ENCODE results near the gene FBXL7.

The FBXL7 gene

DNA sequence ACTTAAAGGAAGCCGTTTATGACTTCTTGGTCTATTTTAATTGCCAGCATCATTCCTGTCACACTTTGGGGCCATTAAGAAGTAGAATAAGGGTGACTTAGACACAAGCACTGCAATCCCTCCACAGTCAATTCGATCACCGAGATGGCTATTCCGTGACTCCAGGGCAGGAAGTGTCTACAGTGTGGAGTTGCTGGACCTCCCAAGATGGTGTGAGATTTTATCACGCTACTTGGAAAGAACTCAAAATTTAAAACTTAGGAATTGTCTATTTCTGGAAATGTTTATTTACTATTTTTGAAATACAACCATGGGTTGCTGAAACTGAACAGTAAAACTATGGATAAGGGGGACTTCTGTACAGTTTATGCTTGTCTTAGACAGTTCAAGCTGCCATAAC is 6.2 kb downstream of the FBXL7 start:
- DNase-seq = no peak

DNA sequence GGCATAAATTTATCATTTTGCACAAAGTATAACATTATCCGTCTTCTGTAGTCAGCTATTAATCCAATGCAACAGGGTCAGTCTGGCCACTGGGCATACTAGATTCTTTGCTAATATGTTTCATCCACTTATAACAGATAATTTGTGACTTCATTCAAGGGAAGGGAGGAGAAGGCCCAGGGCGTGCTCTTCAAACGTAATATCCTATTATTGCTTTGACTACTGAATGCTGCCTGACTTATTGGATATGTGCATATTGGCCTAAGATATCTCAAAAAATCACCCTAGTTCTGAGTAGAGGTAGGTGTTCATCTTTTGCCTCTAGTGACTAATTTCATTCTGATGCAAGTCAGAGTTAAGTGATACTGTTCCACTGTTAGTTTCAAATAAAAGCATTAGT is 6.9 kb downstream of the FBXL7 start:
- no peak for DNase-seq

DNA sequence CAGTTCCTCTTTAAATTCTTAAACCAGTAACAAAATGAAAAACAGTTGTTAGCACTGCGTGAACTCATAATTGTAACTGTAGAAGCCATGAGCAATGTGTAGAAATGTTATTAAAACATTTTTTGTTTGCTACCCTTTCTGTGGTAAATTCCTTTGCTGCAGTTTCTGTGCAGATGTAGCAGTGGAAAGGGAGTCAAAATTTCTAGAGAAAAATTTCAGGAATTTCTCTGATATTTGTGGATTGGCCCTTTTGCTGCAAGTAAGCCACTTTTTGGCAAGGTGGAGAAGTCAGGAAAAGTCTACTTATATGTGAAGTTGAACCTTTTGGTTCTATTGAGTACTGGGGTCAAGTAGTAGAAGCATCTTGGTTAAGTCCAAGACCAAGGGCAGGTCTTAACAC is 10.1 kb downstream of the FBXL7 start:
- no peak for DNase-seq

DNA sequence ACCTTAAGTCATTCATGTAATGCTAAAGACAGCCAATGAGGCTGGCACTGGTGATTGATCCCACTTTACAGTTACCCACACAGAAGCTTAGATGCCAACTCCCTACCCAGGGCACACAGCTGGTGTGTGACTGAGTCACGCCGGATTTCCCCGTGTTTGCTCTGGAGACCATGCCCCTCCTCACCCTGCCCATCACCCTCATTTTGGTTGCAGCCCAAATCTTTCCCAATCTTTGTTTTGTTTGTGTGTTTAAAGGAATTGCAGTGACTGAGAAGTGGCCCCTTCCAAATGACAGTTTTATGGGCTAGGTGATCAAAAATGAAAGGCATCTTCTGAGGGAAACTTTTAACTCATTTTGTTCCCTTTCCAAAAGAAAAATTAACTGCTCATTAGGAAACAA is 10.9 kb downstream of the FBXL7 start:
- no peak for DNase-seq

DNA sequence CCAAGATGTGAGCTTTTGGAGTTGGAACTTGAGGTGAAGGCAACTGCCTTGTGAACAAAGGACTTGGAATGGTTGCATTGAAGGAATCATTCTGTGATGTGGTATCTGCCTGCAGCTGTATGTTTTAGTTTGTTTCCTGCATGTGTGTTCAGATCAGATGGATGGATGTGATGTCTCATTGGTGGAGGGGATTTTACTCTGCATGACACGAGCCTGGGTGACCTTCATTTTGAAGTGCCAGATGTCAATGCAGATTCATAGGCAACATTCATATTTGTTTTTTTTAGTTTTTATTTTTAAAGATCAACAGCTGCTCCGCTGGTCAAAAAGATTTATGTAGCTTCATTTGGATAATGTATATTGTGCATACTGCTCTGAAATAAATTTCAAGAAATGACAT is 13.5 kb downstream of the FBXL7 start:
- DNase-seq = no peak

DNA sequence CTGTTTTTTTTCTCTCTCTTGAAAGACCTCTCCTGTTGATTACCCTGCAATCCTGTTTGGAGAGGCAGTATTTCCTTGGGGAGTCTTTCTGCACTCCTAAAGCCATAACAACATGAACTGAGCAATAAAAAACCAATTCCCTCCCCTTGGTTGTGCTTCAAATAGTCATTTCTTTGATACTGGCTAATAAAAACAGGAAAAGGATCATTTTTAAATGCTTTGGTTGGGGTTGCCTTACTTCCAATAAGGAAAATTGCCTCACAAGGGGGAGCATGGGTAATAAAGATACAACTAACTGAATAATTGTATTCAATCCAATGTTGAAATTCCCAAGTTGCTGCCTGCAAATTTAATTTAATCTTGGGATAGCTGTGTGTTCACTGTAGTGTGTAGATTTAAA is 13.9 kb downstream of the FBXL7 start:
- DNase-seq = no peak

DNA sequence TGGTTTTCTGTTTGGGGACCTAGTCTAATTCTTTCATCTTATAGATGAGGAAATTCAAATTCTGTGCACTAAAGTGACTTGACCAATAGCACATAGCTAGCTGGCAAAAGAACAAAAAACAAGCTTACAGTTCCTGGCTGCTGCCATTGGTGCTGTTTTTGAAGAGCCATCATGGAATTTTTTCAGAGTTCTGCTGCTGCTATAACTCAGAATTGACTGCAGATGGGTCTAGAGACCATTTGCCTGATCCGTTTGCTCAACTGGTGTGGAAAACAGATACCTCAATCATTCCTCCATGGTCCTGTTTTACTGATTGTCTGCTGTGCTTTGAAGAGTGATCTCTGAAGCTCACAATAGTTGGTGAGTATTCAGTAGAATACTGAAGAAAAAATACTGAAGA is 15.2 kb downstream of the FBXL7 start:
- DNase-seq = no peak

DNA sequence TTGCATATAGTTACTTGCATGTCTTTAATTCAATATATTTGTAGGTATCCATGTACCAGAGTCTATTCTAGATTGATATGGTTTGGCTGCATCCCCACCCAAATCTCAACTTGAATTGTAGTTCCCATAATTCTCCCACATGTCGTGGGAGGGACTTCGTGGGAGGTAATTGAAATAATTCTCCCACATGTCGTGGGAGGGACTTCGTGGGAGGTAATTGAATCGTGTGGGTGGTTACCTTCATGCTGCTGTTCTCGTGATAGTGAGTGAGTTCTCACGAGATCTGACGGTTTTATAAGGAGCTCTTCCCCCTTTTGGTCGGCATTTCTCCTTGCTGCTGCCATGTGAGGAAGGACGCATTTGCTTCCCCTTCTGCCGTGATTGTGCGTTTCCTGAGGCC is 16.5 kb downstream of the FBXL7 start:
- DNase-seq = no peak

DNA sequence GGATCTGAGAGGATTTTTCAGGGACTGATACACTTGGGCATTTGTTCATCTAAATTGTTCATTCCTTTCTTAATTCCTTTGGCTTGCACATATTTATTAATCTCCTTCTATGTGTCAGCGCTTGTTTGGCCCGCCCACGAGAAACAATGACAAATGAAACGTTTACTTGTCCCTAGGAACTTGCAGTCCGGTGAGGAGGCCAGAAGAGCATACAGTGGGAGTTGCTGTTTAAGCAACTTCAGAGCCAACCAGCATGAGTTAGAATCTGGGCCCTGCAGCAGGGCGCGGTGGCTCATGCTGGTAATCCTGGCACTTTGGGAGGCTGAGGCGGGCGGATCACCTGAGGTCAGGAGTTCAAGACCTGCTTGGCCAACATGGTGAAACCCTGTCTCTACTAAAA is 18.8 kb downstream of the FBXL7 start:
- DNase-seq = no peak

DNA sequence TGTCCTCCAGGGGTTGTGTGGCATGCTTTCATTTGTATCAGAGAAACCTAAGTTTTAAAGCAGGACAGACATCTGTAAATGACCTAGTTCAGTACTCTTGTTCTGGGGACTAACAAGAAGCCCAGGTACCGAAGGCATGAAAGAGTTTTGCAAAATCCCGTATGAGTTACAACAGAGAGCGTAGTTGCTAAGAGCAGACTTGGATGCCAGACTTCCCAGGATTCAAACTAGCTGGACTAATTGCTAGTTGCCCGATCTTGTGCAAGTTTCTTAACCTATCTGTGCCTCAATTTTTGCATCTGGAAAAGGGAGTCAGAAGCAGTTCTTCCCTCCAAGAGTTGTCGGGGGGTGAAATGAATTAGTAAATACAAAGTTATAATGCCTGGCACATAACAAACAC is 20.9 kb downstream of the FBXL7 start:
- no peak for DNase-seq

DNA sequence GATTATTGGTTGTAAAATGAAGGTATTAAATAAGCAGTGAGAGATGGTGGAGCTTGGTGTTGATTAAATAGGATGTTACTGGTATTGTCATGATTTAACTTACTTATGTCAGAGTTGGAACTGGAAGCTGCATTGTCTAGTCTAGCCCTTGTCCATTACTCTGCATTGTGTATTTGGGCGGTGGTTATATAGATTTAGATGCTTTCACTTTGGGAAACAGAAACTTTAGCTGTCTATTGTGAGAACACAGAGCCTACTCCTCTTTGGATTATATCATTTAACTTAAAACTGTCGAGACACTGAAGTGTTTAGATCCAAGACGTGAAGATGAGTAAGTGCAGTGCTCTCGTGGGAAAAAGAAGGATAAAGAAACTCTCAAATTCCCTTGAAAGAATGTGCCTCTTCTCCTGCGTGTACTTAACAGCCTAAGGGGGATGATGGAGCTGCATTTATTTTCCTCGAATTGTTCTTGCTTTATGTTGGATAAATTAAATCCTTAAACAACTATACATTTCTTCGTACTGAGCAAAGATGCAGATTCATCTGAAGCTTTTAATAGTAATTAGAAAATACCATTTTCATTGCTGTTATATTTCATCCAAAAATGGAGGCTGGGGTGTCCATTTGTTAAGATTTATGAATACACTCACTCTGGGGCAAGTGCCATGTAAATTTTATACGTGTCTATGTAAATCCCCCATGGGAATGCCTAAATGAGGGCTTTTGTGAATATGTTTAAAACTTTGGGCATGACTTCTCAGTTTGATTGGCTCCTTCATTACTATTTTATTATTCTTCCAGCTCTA is 21.6 kb downstream of the FBXL7 start:
- no peak for DNase-seq

DNA sequence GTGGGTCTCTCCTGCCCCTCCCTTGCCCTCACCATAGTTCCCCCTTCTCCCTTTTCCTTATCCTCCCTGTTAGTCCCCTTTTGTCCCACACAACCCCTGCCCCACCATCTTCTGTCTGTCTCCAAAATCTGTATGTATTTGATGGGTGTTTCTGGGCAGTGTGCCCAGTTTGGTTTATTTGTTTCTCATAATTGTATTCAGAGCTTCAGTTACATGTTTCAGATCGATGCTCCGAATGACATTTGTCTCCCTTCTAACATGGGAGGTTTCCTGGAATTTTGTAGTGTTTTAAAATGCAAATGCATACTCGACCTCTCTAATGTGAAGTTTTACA is 22.2 kb downstream of the FBXL7 start:
- DNase-seq = no peak

DNA sequence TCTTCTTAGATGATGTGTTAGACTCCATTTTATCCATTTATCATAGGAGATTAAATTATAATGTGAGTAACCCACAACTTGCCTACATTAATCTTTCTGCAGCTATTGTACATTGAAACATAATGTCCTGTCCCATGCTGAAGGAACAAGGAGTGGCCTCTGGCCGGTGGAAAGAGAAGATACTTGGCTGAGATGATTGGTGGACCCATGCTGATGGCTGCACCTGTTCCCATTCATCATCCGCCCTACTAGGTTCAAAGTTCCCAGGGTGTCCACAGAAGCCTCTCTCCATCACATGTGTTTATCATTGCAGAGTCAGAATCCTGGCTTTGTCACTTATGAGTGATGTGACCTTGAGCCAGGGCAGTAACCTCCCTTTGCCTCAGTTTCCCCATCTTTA is 24.7 kb downstream of the FBXL7 start:
- DNase-seq = no peak

DNA sequence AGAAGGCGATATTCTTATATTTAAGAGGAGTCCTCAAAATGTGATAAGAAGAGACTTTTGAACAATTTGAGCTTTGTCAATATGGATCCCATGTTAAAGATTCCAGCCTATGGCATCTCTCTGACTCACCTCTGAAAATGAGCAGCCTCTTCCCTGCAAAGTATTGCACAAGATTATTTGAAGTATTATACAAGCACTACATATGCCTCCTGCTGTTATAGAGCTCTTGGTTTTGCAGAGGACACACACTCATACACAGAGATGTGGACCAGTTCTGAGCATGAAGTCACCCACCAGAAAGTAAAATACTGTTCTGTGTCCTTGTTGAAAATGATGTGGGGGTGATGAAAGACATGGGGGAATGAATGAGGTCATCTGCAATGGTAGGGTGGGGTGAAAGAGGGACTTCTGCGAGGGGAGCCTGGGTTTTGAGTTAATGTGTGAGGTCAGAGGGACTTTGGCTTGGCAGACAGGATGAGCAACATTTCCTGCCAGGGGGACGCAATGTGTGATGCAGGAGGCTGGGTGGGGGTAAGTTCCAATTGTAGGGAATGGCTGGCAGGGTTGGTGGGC is 25.8 kb downstream of the FBXL7 start:
- DNase-seq = no peak

DNA sequence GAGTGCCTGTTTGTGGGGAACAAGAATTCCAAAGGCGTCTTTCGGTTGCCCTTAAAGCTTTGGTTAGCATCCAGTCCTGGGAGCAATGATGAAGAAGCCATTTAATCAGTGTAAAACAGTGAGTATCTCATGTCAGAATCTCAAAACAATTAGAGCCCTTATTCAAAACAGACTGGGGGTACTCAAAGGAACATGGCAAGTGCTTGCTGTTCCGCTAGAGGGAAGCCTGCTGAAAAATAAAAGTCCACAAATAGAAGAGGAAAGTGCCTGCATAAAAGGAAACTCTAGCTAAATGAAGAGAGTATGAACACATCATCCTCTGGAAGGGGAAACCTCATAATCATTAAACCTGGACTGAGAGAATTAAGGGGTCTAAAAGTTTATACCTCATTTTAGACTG is 26.4 kb downstream of the FBXL7 start:
- no peak for DNase-seq

DNA sequence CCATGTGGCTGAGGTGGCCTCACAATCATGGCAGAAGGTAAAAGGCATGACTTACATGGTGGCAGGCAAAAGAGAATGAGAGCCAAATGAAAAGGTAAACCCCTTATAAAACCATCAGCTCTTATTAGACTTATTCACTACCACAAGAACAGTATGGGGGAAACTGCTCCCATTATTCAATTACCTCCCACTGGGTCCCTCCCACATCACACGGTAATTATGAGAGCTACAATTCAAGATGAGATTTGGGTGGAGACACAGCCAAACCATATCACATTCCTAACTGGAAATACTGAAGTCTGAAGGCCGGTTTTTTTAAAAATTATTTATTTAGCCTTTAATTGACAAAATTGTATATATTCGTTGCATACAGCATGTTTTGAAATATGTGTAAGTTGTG is 28.5 kb downstream of the FBXL7 start:
- DNase-seq = no peak

DNA sequence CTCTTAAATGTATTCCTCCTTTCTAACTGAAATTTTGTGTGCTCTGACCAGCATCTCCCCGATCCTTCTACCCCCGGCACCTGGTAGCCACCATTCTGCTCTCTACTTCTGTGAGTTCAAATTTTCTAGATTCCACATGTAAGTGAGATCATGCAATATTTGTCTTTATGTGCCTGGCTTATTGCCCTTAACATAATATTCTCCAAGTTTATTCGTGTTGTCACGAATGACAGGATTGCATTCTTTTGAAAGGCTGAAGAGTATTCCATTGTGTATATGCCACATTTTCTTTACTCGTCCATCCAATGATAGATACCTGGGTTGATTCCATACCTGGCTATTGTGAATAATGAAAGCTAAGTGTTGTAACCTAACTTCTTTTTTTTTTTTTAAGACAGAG is 29.0 kb downstream of the FBXL7 start:
- DNase-seq = no peak

DNA sequence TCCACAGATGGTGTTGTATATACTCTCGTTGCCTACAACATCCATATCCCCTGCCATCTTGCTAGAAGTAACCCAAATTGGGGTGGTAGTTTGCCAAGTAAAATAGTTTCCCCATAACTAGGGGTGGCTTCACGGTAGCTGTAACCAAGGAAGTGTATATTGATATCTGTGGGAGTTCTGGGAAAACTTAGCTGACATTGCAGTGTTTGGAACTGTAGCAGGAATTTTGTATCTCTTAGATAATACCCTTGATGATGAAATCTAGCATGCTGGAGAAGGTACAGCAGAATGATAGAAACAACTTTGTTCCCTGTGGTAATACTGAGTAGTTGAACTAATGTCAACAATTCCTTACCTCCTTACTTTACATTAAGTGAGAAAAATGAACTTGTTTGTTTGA is 29.8 kb downstream of the FBXL7 start:
- DNase-seq = no peak

DNA sequence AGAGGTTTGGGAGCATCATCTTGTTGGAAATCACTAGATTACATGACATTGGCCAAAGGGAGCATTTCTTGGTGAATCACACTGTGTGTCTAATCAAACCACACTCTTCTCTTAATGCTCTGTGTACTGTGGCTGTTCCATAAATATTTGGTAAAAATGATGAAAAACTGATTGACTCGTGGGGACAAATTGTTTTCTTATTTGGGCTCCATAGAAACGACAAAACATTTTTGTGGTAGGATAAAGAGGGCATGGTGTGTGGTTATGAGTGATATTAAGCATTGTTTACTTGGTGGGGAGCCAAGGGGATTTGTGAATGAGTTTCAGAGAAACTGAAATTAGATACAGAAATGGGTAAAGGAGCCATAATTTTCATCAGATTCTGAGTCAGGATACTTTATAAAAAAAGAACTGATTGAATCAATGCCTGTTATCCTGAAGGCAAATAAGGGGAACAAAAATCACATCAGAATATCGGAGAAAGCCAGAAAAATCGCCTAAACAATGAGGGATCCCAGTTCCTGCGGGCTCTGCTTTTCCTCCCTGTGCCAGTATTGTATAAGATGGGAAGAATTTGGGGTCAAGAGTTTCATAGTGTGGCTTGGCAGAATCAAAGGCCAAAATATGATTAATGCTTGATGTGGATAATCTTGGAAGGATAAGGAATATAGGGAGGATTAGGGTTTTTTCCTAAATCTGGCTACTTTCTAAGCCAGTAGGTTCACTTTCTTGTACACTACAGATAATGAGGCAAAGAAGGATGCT is 33.3 kb downstream of the FBXL7 start:
- no peak for DNase-seq

DNA sequence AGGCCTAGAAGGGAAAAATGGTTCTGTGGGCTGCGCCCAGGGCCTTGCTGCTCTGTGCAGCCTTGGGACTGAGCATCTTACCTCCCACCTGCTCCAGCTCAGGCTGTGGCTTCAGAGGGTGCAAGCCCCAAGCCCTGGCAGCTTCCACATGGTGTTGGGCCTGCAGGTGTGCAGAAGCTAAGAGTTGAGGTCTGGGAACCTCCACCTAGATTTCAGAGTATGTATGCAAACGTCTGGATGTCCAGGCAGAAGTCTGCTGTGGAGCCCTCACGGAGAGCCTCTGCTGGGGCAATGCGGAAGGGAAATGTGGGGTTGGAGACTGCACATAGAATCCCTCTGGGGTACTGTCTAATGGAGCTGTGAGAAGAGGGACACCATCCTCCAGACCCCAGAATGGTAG is 36.0 kb downstream of the FBXL7 start:
- no peak for DNase-seq

DNA sequence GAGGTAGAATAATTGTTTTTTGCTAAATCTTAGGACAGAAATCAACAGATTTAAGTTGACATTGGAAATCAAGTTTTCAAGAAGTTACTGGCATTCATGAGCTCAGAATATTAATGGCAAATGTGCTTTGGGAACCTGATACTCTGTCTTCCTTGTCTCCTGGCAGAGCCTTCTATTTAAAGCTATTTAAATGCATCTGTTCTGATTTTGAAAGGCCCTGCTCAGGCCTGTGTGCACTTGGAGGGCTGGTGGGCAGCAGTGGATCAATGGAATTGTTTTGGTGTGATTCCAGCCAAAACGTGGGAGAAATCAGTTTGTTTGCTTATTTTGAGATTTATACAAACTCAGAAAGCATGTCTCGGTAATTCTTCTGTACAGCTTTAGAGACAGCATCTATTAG is 38.5 kb downstream of the FBXL7 start:
- DNase-seq = no peak

DNA sequence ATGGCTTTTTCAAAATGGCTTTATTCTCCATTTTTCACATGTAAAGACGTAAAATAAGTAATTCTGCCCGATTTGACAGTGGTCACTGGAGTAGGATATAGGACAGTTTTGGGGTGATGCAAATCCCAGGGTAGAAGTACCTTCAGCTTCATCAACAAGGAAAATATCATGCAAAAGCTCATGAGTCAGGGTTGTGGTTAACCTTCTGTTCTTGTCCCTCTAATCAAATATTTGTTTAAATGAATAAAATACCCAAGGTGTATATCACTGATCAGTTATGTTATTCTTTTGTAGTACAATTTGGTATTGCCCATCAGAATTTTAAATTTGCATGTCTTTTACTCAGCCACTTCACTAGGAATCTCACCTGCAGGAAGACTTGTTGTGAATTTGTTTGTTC is 40.0 kb downstream of the FBXL7 start:
- DNase-seq = no peak

DNA sequence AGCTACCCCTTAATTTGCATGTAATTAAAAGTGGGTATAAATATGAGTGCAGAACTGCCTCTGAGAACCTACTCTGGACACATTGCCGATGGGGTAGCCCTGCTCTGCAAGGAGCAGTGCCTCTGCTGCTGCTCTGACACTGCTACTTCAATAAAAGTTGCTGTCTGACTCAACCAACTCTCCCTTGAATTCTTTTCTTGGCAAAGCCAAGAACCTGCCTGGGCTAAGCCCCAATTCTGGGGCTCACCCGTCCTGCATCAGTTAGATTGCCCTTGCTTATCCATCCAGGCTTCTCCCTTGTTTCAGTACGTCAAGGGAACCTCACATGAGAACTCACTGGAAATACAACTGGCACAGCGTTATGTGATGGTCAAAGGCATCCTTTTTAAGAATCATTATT is 44.1 kb downstream of the FBXL7 start:
- no peak for DNase-seq

DNA sequence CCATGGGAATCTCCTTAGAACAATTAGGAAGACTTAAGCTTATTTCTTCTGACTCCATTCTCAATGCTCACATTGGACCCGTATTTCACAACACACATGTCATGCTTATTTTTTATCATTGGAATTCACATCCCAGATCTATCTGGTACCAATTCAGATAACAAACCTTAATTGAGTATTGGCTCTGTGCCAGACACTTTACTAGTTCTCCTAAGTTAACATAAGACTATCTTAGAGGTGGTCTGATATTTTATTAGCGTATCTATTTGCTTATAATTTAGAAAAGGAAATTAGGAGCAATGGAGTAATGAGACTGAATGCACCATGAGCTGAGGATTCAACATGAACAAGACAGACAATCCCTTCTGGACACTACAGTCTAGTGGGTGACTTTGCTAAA is 45.1 kb downstream of the FBXL7 start:
- DNase-seq = no peak

Data from activated CD4-positive, alpha-beta T cell treated with anti-CD3 and anti-CD28 coated beads, Interleukin-2, amount 50 U/mL, for 16 hours (primary cell).